PC-9 (cell line): ENCODE results near the gene ALAS2. TPM values are rescaled to one million over a fixed set of nuclear protein-coding genes. Genes with fewer than 3 reads are reported as not detected.
A peak's percentile ranks its signal among the peaks of the same experiment; 100 is the strongest.

Experiments used
- BruUV-seq: library from RNA; stranded (reverse); fragments of 400-500 nt; replicated peaks from 2 replicates; lab custom pipeline; 2021; lab: Mats Ljungman, UMichigan
- CTCF ChIA-PET: fragments of 300-600 bp; sonication (Branson Sonifier 250); formaldehyde crosslinking; loops from one replicate; lab custom pipeline; 2022; ENCODE audit warnings: antibody characterized with exemption; lab: Charles Lee
- POLR2A ChIA-PET: fragments of 300-600 bp; sonication (Branson Sonifier 250); formaldehyde crosslinking; loops from one replicate; lab custom pipeline; 2022; ENCODE audit warnings: antibody characterized with exemption; ENCODE audit not compliant: unreplicated experiment; lab: Charles Lee
- DNase-seq, 2 experiments: peaks; one replicate each; pipeline versions ENCODE4 v3.0.0 to v3.0.0-alpha.2; 2015 to 2022; ENCODE audit warnings: mixed read lengths in 1 of 2
- H2AFZ ChIP-seq: fragments of 200-600 bp; sonication (generic); 2 replicates; pipeline ENCODE4 v1.8.1; 2017; ENCODE audit warnings: antibody characterized with exemption
- H3F3A ChIP-seq: fragments of 200-600 bp; sonication (generic); 2 replicates; pipeline ENCODE4 v1.8.1; 2017; ENCODE audit warnings: antibody characterized with exemption, mild to moderate bottlenecking, low read depth; ENCODE audit not compliant: insufficient read depth
- H3K27ac ChIP-seq: fragments of 200-600 bp; sonication (generic); 2 replicates; pipeline ENCODE4 v1.6.1; 2016; ENCODE audit warnings: mixed run types
- H3K27me3 ChIP-seq: fragments of 200-600 bp; sonication (generic); 2 replicates; pipeline ENCODE4 v1.6.1; 2016; ENCODE audit warnings: low read depth, mixed run types; ENCODE audit not compliant: insufficient read depth
- H3K36me3 ChIP-seq: fragments of 200-600 bp; sonication (generic); 2 replicates; pipeline ENCODE4 v1.6.1; 2016; ENCODE audit warnings: low read depth, mixed run types
- H3K4me1 ChIP-seq: fragments of 200-600 bp; sonication (generic); replicated peaks from 2 replicates; pipeline ENCODE4 v1.6.1; 2016; ENCODE audit warnings: mixed run types; ENCODE audit not compliant: insufficient read depth
- H3K4me2 ChIP-seq: fragments of 200-600 bp; sonication (generic); 2 replicates; pipeline ENCODE4 v1.6.1; 2017; ENCODE audit warnings: mixed run types
- H3K4me3 ChIP-seq: fragments of 200-600 bp; sonication (generic); 2 replicates; pipeline ENCODE4 v1.6.1; 2016; ENCODE audit warnings: mixed run types
- H3K79me2 ChIP-seq: fragments of 200-600 bp; sonication (generic); 2 replicates; pipeline ENCODE4 v1.6.1; 2017; ENCODE audit warnings: low read depth, mixed run types
- H3K9me2 ChIP-seq: fragments of 200-600 bp; sonication (generic); 2 replicates; pipeline ENCODE4 v1.8.1; 2017; ENCODE audit warnings: mild to moderate bottlenecking; ENCODE audit not compliant: insufficient read depth
- H3K9me3 ChIP-seq: fragments of 200-600 bp; sonication (generic); 2 replicates; pipeline ENCODE4 v1.8.1; 2016; ENCODE audit warnings: low read depth; ENCODE audit not compliant: insufficient read depth
- H4K20me1 ChIP-seq: fragments of 200-600 bp; sonication (generic); 2 replicates; pipeline ENCODE4 v1.8.1; 2017; ENCODE audit not compliant: insufficient read depth
- EZH2 ChIP-seq: fragments of 200-600 bp; sonication (generic); IDR thresholded peaks from 2 replicates; pipeline ENCODE4 v1.8.0; 2017; ENCODE audit warnings: antibody characterized with exemption, low read depth
- intact Hi-C: fragments of 100-400 bp; cut with micrococcal nuclease; formaldehyde crosslinking; loops from one replicate; pipeline ENCODE4 v1.10.0; 2022; ENCODE audit not compliant: unreplicated experiment
- total RNA-seq: library from RNA; stranded (reverse); gene quantifications from 2 replicates; pipeline ENCODE4 v1.2.3, GENCODE V29; 2021
- TF ChIP-seq, protein P1 (sequence below): fragments of 200-600 bp; sonication (generic); conservative IDR thresholded peaks from 2 replicates; pipeline ENCODE4 v1.6.1; 2017; ENCODE audit warnings: mixed run types, antibody characterized with exemption, mild to moderate bottlenecking, moderate library complexity

ALAS2 gene
- total RNA-seq, 1 experiment from 2014 or later: not detected

DNA sequence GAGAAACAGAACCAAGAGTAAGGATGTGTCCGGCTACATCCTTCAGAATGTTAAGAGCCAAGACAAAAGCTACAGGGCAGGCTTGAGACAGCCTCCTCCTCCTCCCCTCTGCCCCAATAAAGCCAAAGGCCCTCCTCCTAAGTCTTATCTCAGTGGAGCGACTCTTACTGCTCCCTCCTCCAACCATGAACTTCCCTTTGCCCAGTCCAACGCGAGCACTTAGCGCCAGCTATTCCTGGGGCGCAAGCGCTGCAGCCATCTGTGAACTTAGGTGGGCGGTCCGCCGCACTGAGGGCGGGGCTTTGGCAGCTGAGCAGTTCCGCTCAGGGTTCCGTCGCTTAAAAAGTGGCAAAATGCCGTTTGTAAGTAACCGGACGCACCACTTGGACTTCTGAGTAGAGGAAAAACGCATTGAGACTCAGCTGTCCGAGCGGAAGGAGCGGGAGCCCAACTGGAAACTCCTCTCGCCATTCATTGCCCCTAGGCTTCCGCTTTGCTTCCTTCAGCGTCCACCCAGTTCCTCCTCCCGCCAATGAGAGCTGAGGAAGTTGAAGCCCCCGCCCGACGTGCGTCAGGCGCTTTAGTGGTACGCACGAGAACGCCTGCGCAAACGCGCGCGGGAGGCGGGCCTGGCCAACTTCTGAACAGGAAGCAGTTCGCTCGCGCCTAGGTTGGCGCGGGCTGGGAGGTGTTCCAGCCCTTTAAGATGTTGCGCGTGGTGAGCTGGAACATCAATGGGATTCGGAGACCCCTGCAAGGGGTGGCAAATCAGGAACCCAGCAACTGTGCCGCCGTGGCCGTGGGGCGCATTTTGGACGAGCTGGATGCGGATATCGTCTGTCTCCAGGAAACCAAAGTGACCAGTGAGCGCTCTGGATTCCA, 30.8 kb downstream of the ALAS2 start, which contains the start of gene APEX2:
TSS of gene APEX2 (plus strand) at position 647 of the 882 bp plus-strand sequence. CDS start at position 707, 60 bp downstream.
- BruUV-seq: TSS peak; percentile 67
- H2AFZ ChIP-seq: peak within 1 kb of the TSS; percentile 77
- H3F3A ChIP-seq: peaks cover 3% of the 10 kb centered on the region; the same call in 1 of the 2 replicates
- no peaks in the 10 kb centered on the region for H3K9me3 ChIP-seq
- no peaks in the 10 kb centered on the region for H4K20me1 ChIP-seq
- DNase-seq: peak; percentile 89 to 92
- H3K79me2 ChIP-seq: peaks cover 27% of the 10 kb centered on the region
- peak within 1 kb of the TSS; percentile 84 for H3K4me2 ChIP-seq
- intact Hi-C loops: loop anchor here (2.0 to 10.0 kb wide), 4 partner anchors 59 to 1315 kb away; partner anchors contain the start of genes HUWE1 and MAGED2
- TF ChIP-seq EZH2: no peak
- TF ChIP-seq, protein P1, sequence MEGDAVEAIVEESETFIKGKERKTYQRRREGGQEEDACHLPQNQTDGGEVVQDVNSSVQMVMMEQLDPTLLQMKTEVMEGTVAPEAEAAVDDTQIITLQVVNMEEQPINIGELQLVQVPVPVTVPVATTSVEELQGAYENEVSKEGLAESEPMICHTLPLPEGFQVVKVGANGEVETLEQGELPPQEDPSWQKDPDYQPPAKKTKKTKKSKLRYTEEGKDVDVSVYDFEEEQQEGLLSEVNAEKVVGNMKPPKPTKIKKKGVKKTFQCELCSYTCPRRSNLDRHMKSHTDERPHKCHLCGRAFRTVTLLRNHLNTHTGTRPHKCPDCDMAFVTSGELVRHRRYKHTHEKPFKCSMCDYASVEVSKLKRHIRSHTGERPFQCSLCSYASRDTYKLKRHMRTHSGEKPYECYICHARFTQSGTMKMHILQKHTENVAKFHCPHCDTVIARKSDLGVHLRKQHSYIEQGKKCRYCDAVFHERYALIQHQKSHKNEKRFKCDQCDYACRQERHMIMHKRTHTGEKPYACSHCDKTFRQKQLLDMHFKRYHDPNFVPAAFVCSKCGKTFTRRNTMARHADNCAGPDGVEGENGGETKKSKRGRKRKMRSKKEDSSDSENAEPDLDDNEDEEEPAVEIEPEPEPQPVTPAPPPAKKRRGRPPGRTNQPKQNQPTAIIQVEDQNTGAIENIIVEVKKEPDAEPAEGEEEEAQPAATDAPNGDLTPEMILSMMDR: no peak
- peak within 1 kb of the TSS; percentile 85 for H3K27ac ChIP-seq
- peaks cover 14% of the 10 kb centered on the region; the same call in 1 of the 2 replicates for H3K36me3 ChIP-seq
- ChIA-PET CTCF (interaction anchor here (0.6 kb wide), 1 partner anchor 1755 kb away, joined by 7 read pairs; no protein-coding TSS in a partner anchor), POLR2A (interaction anchor here (0.5 to 2.0 kb wide), 4 partner anchors 9 to 1918 kb away, joined by 3 to 16 read pairs (median 6); partner anchors contain the start of genes NBDY and TSPYL2)
- H3K27me3 ChIP-seq: no peaks in the 10 kb centered on the region
- H3K9me2 ChIP-seq: no peaks in the 10 kb centered on the region
- peak within 1 kb of the TSS; percentile 74 for H3K4me3 ChIP-seq
- H3K4me1 ChIP-seq: peaks cover 42% of the 10 kb centered on the region

DNA sequence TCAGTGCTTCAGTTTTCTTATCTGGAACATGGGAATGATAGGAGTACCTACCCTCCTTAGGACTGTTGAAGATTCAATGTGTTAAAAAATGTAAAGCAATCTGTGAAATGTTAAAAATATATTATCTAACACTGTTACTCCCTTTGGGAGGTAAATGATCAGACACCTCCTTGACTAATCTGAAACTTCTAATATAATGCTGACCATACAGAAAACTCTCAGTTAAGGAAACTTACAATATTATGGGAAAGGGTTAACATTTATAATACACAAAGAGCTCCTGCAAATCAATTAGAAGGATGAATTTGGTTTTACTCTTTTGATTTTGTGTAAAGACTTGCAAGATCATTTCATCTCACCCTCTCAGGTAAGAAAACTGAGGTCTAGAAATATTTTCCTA, 35.2 kb downstream of the ALAS2 start:
- Histone ChIP-seq H3K4me1 (0 out of 2 replicates have a peak, but pooled peaks cover 4% of the 10 kb centered on the region), H4K20me1 (no peaks in the 10 kb centered on the region), H3K27ac (no peak overlapping the region), H3K9me3 (no peaks in the 10 kb centered on the region), H3K4me3 (no peak overlapping the region), H2AFZ (no peak overlapping the region), H3K79me2 (peaks cover 3% of the 10 kb centered on the region), H3K9me2 (no peaks in the 10 kb centered on the region; the same call in 1 of the 2 replicates), H3K27me3 (no peaks in the 10 kb centered on the region), H3F3A (no peaks in the 10 kb centered on the region), H3K4me2 (no peak overlapping the region), H3K36me3 (no peaks in the 10 kb centered on the region)
- TF ChIP-seq, protein P1: no peak
- TF ChIP-seq EZH2: no peak
- BruUV-seq: no TSS peak
- intact Hi-C loops: no loop called here
- ChIA-PET CTCF (no interaction called here), POLR2A (no interaction called here)
- no peak for DNase-seq

DNA sequence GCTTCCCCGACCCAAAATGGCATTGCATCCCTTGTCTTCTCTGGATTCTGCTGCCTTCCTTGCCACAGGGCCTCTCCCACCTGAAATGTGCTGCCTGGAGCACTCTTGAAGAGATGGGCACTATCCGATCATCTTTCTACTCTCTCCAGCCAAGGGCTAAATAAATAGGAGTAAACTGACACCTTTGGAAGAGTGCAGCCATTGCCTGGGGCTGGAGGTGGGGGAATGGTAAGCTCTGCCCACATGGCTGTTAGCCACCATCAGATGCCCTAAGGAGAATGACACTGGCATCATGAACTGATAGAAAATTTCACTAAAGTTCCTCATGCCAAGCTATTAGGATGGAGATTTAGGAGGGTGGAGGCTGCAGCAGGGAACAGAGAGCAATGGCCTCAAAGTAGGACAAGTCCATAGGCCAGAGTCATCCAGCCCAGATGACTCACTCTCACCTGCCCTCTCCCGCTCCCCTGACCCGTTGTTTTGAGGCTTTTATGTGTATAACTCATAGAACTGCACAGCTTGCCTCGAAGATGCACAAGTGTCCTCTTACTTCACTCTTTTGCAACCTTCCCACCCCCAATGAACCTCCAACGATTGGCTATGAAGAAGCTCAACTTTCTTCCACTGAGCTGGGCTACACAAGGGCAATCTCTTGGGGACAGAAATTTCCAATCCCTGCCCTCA, 36.0 kb downstream of the ALAS2 start:
- Histone ChIP-seq H2AFZ (no peak overlapping the region), H3K27me3 (no peaks in the 10 kb centered on the region), H3K4me3 (no peak overlapping the region), H3K4me2 (no peak overlapping the region), H3K4me1 (0 out of 2 replicates have a peak, but pooled peaks cover 4% of the 10 kb centered on the region), H3K27ac (no peak overlapping the region), H3K36me3 (no peaks in the 10 kb centered on the region), H3K9me3 (no peaks in the 10 kb centered on the region), H3K79me2 (no peaks in the 10 kb centered on the region), H4K20me1 (no peaks in the 10 kb centered on the region), H3K9me2 (no peaks in the 10 kb centered on the region; the same call in 1 of the 2 replicates), H3F3A (no peaks in the 10 kb centered on the region)
- POLR2A ChIA-PET: no interaction called here
- no TSS peak for BruUV-seq
- DNase-seq: no peak
- intact Hi-C loops: no loop called here
- TF ChIP-seq, protein P1: no peak
- TF ChIP-seq EZH2: no peak
- CTCF ChIA-PET: no interaction called here
